Activated B cell treated with CpG ODN at 0.5 μM for 24 hours (primary cell): ENCODE results near the gene GALNT10. TPM values are rescaled to one million over a fixed set of nuclear protein-coding genes. Genes with fewer than 3 reads are reported as not detected.

Experiments
- ATAC-seq: fragments of 200-7000 bp; cut with Tn5 transposase; one replicate; pipeline ENCODE4 v1.10.0; 2021; ENCODE audit warnings: low read depth, mild to moderate bottlenecking, moderate library complexity
- CTCF ChIA-PET: fragments of 350-600 bp; sonication (Branson Sonifier 250); formaldehyde crosslinking; loops from one replicate; lab custom pipeline; 2021; ENCODE audit warnings: antibody characterized with exemption; lab: Charles Lee
- POLR2A ChIA-PET: fragments of 350-600 bp; sonication (Branson Sonifier 250); formaldehyde crosslinking; loops from one replicate; lab custom pipeline; 2021; ENCODE audit warnings: antibody characterized with exemption; lab: Charles Lee
- DNase-seq: peaks from one replicate; pipeline ENCODE4 v3.0.0; 2022
- H3K27ac Mint-ChIP-seq: one replicate; pipeline ENCODE4 v1.8.0; 2020; ENCODE audit warnings: mixed read lengths
- H3K27me3 Mint-ChIP-seq: one replicate; pipeline ENCODE4 v1.8.0; 2021; ENCODE audit warnings: mixed read lengths
- H3K36me3 Mint-ChIP-seq: one replicate; pipeline ENCODE4 v1.8.0; 2021; ENCODE audit warnings: low read depth, mixed read lengths
- H3K4me1 Mint-ChIP-seq: one replicate; pipeline ENCODE4 v1.8.0; 2021; ENCODE audit warnings: mixed read lengths
- H3K4me3 Mint-ChIP-seq: one replicate; pipeline ENCODE4 v1.8.0; 2020; ENCODE audit warnings: mild to moderate bottlenecking, mixed read lengths
- H3K9me3 Mint-ChIP-seq: one replicate; pipeline ENCODE4 v1.8.0; 2020; ENCODE audit warnings: mixed read lengths
- CTCF ChIP-seq: fragments of 200-600 bp; IDR thresholded peaks from one replicate; pipeline ENCODE4 v1.8.0; 2022; ENCODE audit warnings: antibody characterized with exemption, mild to moderate bottlenecking
- intact Hi-C: fragments of 100-400 bp; cut with micrococcal nuclease; formaldehyde crosslinking; loops from one replicate; pipeline ENCODE4 v1.15.1; 2024
- total RNA-seq: library from RNA; stranded (reverse); gene quantifications from 2 replicates; pipeline ENCODE4 v1.2.3, GENCODE V29; 2022

Gene GALNT10
- total RNA-seq, 1 donor from 2014 or later = 41.5 TPM

- intact Hi-C loops = no loop called here
- peaks cover 26% of the 10 kb centered on the region for H3K36me3 Mint-ChIP-seq
- POLR2A ChIA-PET = interaction anchor here (0.6 kb wide), 1 partner anchor 1748 kb away, joined by 4 read pairs; no protein-coding TSS in a partner anchor
- no peak overlapping the region for H3K27ac Mint-ChIP-seq
- ATAC-seq = no peak
- no peak overlapping the region for H3K4me3 Mint-ChIP-seq
- no peaks in the 10 kb centered on the region for H3K27me3 Mint-ChIP-seq
- no peak for DNase-seq
- H3K9me3 Mint-ChIP-seq = no peaks in the 10 kb centered on the region
- CTCF ChIA-PET = no interaction called here
- peaks cover 4% of the 10 kb centered on the region for H3K4me1 Mint-ChIP-seq
- no peak for TF ChIP-seq CTCF
These were observed 61.0 kb downstream of the GALNT10 start for GRCh38 chr5:154251529-154251928.

GRCh38 chr5:154253807-154254206, 63.3 kb downstream of the GALNT10 start:
- no peak for TF ChIP-seq CTCF
- H3K27me3 Mint-ChIP-seq = no peaks in the 10 kb centered on the region

GRCh38 chr5:154254896-154255295, 64.4 kb downstream of the GALNT10 start:
- TF ChIP-seq CTCF = no peak
- Mint-ChIP-seq H3K27me3 (no peaks in the 10 kb centered on the region), H3K27ac (no peak overlapping the region), H3K4me3 (no peak overlapping the region), H3K36me3 (peaks cover 31% of the 10 kb centered on the region), H3K4me1 (peaks cover 19% of the 10 kb centered on the region), H3K9me3 (no peaks in the 10 kb centered on the region)
- intact Hi-C loops = no loop called here
- DNase-seq (no peak), ATAC-seq (no peak)
- POLR2A ChIA-PET = interaction anchor here (0.7 kb wide), 1 partner anchor 17 kb away, joined by 9 read pairs; no protein-coding TSS in a partner anchor
- CTCF ChIA-PET = no interaction called here

More at GRCh38 chr5:154253807-154254206, 63.3 kb downstream of the GALNT10 start:
- POLR2A ChIA-PET = no interaction called here
- CTCF ChIA-PET = interaction anchor here (0.6 kb wide), 1 partner anchor 35 kb away, joined by 3 read pairs; no protein-coding TSS in a partner anchor
- ATAC-seq (no peak), DNase-seq (no peak)
- peaks cover 31% of the 10 kb centered on the region for H3K36me3 Mint-ChIP-seq
- no peak overlapping the region for H3K27ac Mint-ChIP-seq
- H3K4me1 Mint-ChIP-seq = peaks cover 13% of the 10 kb centered on the region
- H3K4me3 Mint-ChIP-seq = no peak overlapping the region
- no peaks in the 10 kb centered on the region for H3K9me3 Mint-ChIP-seq
- intact Hi-C loops = no loop called here

GRCh38 chr5:154257046-154257445, 66.5 kb downstream of the GALNT10 start:
- TF ChIP-seq CTCF = no peak
- H3K27ac Mint-ChIP-seq = no peak overlapping the region
- ChIA-PET CTCF (no interaction called here), POLR2A (no interaction called here)
- H3K9me3 Mint-ChIP-seq = no peaks in the 10 kb centered on the region
- H3K27me3 Mint-ChIP-seq = no peaks in the 10 kb centered on the region
- peaks cover 23% of the 10 kb centered on the region for H3K36me3 Mint-ChIP-seq
- H3K4me3 Mint-ChIP-seq = no peak overlapping the region
- DNase-seq (no peak), ATAC-seq (no peak)
- intact Hi-C loops = loop anchor here (2.0 kb wide), 1 partner anchor 14 kb away; no protein-coding TSS in a partner anchor
- peaks cover 27% of the 10 kb centered on the region for H3K4me1 Mint-ChIP-seq

- peaks cover 23% of the 10 kb centered on the region for H3K36me3 Mint-ChIP-seq
- H3K4me3 Mint-ChIP-seq = no peak overlapping the region
- H3K27me3 Mint-ChIP-seq = no peaks in the 10 kb centered on the region
- H3K9me3 Mint-ChIP-seq = no peaks in the 10 kb centered on the region
- ATAC-seq = no peak
- CTCF ChIA-PET = no interaction called here
- H3K27ac Mint-ChIP-seq = no peak overlapping the region
- H3K4me1 Mint-ChIP-seq = peaks cover 27% of the 10 kb centered on the region
- DNase-seq = no peak
- TF ChIP-seq CTCF = no peak
- intact Hi-C loops = no loop called here
- POLR2A ChIA-PET = no interaction called here
These were observed 68.1 kb downstream of the GALNT10 start for GRCh38 chr5:154258531-154259217.
